Uterus (tissue), 2 donors: ENCODE measurements around the gene TIMM8A.

Experiments used
- CTCF ChIP-seq, 4 experiments: fragments of 200-600 bp in 2 of 4; fragments of 450-650 bp in 2 of 4; sonication (generic) in 2 of 4; IDR thresholded peaks; one replicate each; pipeline ENCODE4 v1.5.1; 2016 to 2019; ENCODE audit warnings: antibody characterized with exemption in 4 of 4, mild to moderate bottlenecking in 2 of 4, moderate library complexity in 1 of 4
- POLR2A ChIP-seq, 2 donors: fragments of 450-650 bp; IDR thresholded peaks; one replicate each; pipeline ENCODE4 v1.6.1; 2016; ENCODE audit warnings: antibody characterized with exemption in 2 of 2, mild to moderate bottlenecking in 1 of 2, moderate library complexity in 1 of 2

GRCh38 chrX:101369687-101370086, 21.1 kb upstream of the TIMM8A start:
- TF ChIP-seq CTCF (IDR thresholded peaks at IDR 0.05) (no peak), POLR2A (IDR thresholded peaks at IDR 0.05) (no peak)
